Panc1 (cell line): Measurements from ENCODE around the gene MGAT5. TPM values are rescaled to one million over a fixed set of nuclear protein-coding genes. Genes with fewer than 3 reads are reported as not detected.
A peak's percentile ranks its signal among the peaks of the same experiment; 100 is the strongest.

Source experiments
- ATAC-seq: fragments of 200-7000 bp; cut with Tn5 transposase; 2 replicates; pipeline ENCODE4 v1.9.1; 2020; ENCODE audit warnings: mild to moderate bottlenecking, moderate library complexity
- BruUV-seq: library from RNA; stranded (reverse); fragments of 400-500 nt; replicated peaks from 2 replicates; lab custom pipeline; 2021; lab: Mats Ljungman, UMichigan
- CTCF ChIA-PET: fragments of 300-600 bp; sonication (Branson Sonifier 250); formaldehyde crosslinking; loops from one replicate; lab custom pipeline; 2022; ENCODE audit warnings: antibody characterized with exemption; lab: Charles Lee
- POLR2A ChIA-PET: fragments of 300-600 bp; sonication (Branson Sonifier 250); formaldehyde crosslinking; loops from one replicate; lab custom pipeline; 2022; ENCODE audit warnings: antibody characterized with exemption; lab: Charles Lee
- DNase-seq: peaks from one replicate; pipeline ENCODE4 v3.0.0-alpha.2; 2010; ENCODE audit warnings: low read depth, low spot score
- H3K27ac ChIP-seq: 2 replicates; pipeline ENCODE4 v1.5.1; 2011; ENCODE audit warnings: mild to moderate bottlenecking, low read length, inconsistent platforms
- H3K27me3 ChIP-seq: fragments of 200-500 bp; sonication (Bioruptor generic); 2 replicates; pipeline ENCODE4 v1.6.0; 2014; ENCODE audit warnings: low read length, inconsistent platforms; ENCODE audit not compliant: control insufficient read depth, insufficient read depth
- H3K36me3 ChIP-seq: fragments of 200-500 bp; sonication (Bioruptor generic); 2 replicates; pipeline ENCODE4 v1.5.1; 2014; ENCODE audit warnings: inconsistent platforms, mild to moderate bottlenecking, low read length, moderate library complexity; ENCODE audit not compliant: control insufficient read depth, insufficient read depth
- H3K4me1 ChIP-seq: 2 replicates; pipeline ENCODE4 v1.5.1; 2011; ENCODE audit warnings: inconsistent platforms, mild to moderate bottlenecking, low read length, moderate library complexity; ENCODE audit not compliant: control insufficient read depth, insufficient read depth
- H3K4me3 ChIP-seq, 2 experiments: 2 replicates each; pipeline ENCODE4 v1.5.1; 2011 to 2012; ENCODE audit warnings: low read depth in 2 of 2, low read length in 2 of 2, mild to moderate bottlenecking in 2 of 2, inconsistent platforms in 1 of 2, moderate library complexity in 1 of 2
- H3K9me3 ChIP-seq: fragments of 200-500 bp; sonication (Bioruptor generic); 2 replicates; pipeline ENCODE4 v1.5.1; 2014; ENCODE audit warnings: low read depth, mild to moderate bottlenecking, inconsistent platforms, low read length, moderate library complexity; ENCODE audit not compliant: control insufficient read depth, insufficient read depth
- POLR2AphosphoS5 ChIP-seq: IDR thresholded peaks from 2 replicates; pipeline ENCODE4 v1.6.1; 2012; ENCODE audit warnings: mild to moderate bottlenecking, low read depth, low read length, moderate library complexity
- REST ChIP-seq, 2 experiments: IDR thresholded peaks; 2 replicates each; pipeline ENCODE4 v1.6.1; 2011 to 2012; ENCODE audit warnings: low read depth in 2 of 2, control low read depth in 1 of 2, low read length in 1 of 2, mild to moderate bottlenecking in 1 of 2, moderate library complexity in 1 of 2; ENCODE audit not compliant: insufficient read depth in 1 of 2
- SIN3A ChIP-seq: IDR thresholded peaks from 2 replicates; pipeline ENCODE4 v1.6.1; 2012; ENCODE audit warnings: low read depth, mild to moderate bottlenecking, low read length, moderate library complexity, borderline replicate concordance; ENCODE audit not compliant: insufficient read depth
- TCF7L2 ChIP-seq: IDR thresholded peaks from 2 replicates; pipeline ENCODE4 v1.6.1; 2011; ENCODE audit warnings: mild to moderate bottlenecking, low read depth, low read length, inconsistent platforms
- in situ Hi-C: cut with HindIII; loops from 2 replicates; pipeline ENCODE4 v1.10.0; 2016; ENCODE audit warnings: low sequenced_read_pairs, low pct_unique_long_range_greater_than_20kb
- intact Hi-C: fragments of 100-400 bp; cut with micrococcal nuclease; formaldehyde crosslinking; loops from one replicate; pipeline ENCODE4 v1.10.0; 2022; ENCODE audit not compliant: unreplicated experiment
- total RNA-seq: library from RNA; stranded (reverse); gene quantifications from one replicate; pipeline ENCODE4 v1.2.1, GENCODE V29; 2021; ENCODE audit not compliant: unreplicated experiment
- TF ChIP-seq, protein P1 (sequence below): fragments of 450-650 bp; IDR thresholded peaks from 2 replicates; pipeline ENCODE4 v1.5.1; 2017; ENCODE audit warnings: mild to moderate bottlenecking

The MGAT5 gene
- total RNA-seq, 1 experiment from 2014 or later, result 22.1 TPM

DNA sequence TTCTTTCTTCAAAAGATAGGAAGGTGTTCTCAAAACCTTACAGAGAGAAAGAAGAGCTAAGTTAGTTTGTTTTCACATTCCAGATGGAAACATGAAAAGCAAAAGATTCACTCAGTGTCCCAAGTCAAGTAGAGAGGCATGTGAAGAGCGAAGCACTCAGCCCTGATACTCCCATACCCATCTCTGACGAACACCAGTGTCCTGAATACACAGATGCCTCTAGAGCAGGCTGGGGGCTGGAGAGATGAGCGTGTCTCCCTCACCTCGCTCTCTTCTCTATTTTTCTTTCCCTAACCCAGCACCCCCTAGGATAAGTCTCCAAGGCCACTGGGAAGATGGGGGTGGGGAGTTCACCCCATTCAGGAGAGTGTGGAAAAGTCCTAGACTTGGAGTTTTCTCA lies 237.2 kb downstream of the MGAT5 start:
- Histone ChIP-seq H3K27me3 (peaks cover 21% of the 10 kb centered on the region), H3K9me3 (no peaks in the 10 kb centered on the region), H3K4me1 (peaks cover 5% of the 10 kb centered on the region; the same call in 1 of the 2 replicates), H3K36me3 (no peaks in the 10 kb centered on the region), H3K27ac (no peak overlapping the region), H3K4me3 (no peak overlapping the region)
- intact Hi-C loops (no loop called here), in situ Hi-C loops (no loop called here)
- TF ChIP-seq SIN3A, result no peak
- TF ChIP-seq TCF7L2, result no peak
- TF ChIP-seq, protein P1, sequence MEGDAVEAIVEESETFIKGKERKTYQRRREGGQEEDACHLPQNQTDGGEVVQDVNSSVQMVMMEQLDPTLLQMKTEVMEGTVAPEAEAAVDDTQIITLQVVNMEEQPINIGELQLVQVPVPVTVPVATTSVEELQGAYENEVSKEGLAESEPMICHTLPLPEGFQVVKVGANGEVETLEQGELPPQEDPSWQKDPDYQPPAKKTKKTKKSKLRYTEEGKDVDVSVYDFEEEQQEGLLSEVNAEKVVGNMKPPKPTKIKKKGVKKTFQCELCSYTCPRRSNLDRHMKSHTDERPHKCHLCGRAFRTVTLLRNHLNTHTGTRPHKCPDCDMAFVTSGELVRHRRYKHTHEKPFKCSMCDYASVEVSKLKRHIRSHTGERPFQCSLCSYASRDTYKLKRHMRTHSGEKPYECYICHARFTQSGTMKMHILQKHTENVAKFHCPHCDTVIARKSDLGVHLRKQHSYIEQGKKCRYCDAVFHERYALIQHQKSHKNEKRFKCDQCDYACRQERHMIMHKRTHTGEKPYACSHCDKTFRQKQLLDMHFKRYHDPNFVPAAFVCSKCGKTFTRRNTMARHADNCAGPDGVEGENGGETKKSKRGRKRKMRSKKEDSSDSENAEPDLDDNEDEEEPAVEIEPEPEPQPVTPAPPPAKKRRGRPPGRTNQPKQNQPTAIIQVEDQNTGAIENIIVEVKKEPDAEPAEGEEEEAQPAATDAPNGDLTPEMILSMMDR, result no peak
- no peak for TF ChIP-seq POLR2AphosphoS5
- TF ChIP-seq REST (IDR thresholded peaks at IDR 0.05; ENCODE audit: insufficient read depth in 1 of 2, low read depth in 2 of 2, low read length in 1 of 2), result no peak
- no TSS peak for BruUV-seq
- DNase-seq (no peak), ATAC-seq (no peak)
- CTCF ChIA-PET, result no interaction called here
- POLR2A ChIA-PET, result no interaction called here

DNA sequence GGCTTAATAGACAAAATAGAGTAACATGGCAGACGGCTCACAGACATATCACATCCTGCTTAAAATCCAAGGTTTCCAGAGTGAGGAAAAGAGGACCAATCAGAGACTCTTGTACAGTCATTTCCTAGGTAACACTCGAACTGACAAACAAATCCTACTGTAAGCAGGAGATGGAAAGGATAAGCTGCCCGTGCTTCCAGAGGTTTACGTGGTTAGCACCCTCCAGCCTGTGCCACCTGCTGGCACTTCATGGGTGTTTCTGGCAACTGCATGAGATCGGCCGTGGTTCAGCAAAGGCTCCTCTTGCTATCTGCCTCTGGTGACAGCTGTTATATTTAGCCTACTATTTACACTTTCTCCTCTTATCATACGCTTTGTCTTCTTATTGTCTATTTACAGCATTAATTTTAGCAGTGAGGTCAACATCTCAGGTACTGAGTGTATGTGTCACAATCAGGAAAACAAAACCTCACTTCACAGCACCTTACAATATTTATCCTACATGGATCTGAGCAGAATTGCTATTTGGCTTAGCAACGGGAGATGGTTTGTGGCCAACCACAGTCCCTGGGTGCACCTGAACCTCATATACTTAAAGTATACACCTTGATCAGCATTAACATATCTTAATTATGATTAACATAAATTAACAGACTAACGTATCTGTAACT lies 238.0 kb downstream of the MGAT5 start:
- no peak overlapping the region for H3K27ac ChIP-seq
- BruUV-seq, result no TSS peak
- no peaks in the 10 kb centered on the region for H3K9me3 ChIP-seq
- ATAC-seq (peak; percentile 51; the same call in 1 of the 2 replicates), DNase-seq (no peak)
- H3K4me3 ChIP-seq, result no peak overlapping the region
- H3K4me1 ChIP-seq, result peaks cover 5% of the 10 kb centered on the region; the same call in 1 of the 2 replicates
- in situ Hi-C loops, result no loop called here
- POLR2A ChIA-PET, result no interaction called here
- no peaks in the 10 kb centered on the region for H3K36me3 ChIP-seq
- intact Hi-C loops, result no loop called here
- CTCF ChIA-PET, result no interaction called here
- TF ChIP-seq POLR2AphosphoS5 (no peak), REST (IDR thresholded peaks at IDR 0.05; ENCODE audit: insufficient read depth in 1 of 2, low read depth in 2 of 2, low read length in 1 of 2) (no peak)
- TF ChIP-seq, protein P1, result peak; percentile 18; the same call in 1 of the 2 replicates
- peaks cover 15% of the 10 kb centered on the region for H3K27me3 ChIP-seq
